Activated CD8-positive, alpha-beta memory T cell treated with anti-CD3 and anti-CD28 coated beads for 24 hours (primary cell): Measurements from ENCODE around the gene FAM222A.

ENCODE experiments used
- DNase-seq: peaks from one replicate; pipeline ENCODE4 v3.0.0-alpha.2; 2020

Gene FAM222A

DNA sequence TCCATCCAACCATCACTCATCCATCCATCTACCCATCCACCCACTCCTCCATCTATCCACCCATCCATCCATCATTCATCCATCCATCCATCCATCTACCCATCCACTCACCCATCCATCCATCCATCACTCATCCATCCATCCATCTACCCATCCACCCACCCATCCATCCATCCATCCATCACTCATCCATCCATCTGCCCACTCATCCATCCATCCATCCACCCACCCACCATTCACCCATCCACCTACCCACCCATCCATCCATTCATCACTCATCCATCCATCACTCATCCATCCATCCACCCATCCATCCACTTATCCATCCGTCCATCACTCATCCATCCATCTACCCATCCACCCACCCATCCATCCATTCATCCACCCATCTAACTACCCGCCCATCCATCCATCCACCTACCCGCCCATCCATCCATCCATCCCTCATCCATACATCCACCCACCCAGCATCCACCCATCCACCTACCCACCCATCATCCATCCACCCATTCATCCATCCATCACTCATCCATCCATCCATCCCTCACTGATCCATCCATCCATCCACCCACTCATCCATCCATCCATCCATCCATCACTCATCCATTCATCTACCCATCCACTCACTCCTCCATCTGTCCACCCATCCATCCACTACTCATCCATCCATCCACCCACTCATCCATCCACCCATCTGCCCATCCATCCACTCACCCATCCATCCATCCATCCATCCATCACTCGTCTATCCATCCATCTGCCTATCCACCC is 95.4 kb downstream of the FAM222A start:
- no peak for DNase-seq

DNA sequence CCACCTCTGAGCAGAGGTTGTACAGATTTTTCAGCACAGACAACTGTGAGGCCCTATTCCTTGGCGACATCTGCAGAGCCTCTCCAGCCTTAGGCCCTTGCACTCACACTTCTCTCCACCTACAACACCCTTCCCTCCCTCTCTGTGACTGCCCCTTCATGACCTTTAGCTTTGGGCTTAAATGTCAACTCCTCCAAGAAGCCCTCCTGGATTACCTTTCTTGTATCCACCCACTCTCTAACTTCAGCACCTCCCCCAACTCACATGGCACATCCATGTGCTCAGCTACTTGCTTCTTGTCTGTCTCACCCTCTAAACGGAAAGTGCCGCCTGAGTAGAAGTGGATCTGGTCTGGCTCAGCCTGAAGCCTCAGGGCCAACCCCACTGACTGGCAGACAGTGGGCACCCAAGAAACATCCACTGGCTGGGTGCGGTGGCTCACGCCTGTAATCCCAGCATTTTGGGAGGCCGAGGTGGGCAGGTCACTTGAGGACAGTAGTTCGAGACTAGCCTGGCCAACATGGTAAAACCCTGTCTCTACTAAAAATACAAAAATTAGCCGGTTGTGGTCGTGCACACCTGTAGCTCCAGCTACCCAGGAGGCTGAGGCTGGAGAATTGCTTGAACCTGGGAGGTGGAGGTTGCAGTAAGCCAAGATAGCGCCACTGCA is 97.5 kb downstream of the FAM222A start:
- no peak for DNase-seq

DNA sequence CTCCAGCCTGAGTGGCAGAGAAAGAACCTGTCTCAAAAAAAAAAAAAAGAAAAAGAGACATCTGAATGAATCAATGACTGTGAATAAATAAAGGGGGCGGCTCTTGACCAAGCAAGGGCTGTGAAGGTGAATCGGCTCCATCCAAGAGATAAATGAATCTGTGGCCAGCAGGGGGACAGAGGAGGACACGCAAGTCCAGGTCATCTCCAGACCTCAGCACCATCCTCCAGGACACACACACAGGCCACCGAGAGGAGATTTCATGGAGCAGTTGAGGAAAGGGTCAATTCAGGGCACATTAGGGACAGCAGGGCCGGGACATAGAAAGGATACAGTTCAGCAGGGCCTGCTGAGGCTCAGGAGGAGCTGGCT is 98.0 kb downstream of the FAM222A start:
- DNase-seq = no peak

DNA sequence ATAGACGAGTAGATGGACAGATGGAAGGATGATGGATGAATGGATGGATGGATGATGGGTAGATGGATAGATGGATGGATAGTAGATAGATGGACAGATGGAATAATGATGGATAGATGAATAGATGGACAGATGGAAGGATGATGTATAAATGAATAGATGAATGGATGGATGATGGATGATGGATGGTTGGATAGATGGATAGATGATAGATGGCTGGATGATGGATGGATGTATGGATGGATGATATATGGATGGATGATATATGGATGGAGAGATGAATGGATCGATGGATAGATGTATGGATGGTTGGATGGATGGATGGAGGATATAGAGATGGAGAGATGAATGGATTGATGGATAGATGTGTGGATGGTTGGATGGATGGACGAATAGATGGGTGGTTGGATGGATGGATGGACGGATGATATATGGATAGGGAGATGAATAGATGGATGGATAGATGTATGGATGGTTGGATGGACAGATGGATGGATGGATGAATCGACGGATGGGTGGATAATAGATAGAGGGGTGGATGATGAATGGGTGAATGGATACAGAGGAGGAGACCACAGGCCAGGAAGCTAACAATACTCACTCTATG is 100.3 kb downstream of the FAM222A start:
- no peak for DNase-seq

DNA sequence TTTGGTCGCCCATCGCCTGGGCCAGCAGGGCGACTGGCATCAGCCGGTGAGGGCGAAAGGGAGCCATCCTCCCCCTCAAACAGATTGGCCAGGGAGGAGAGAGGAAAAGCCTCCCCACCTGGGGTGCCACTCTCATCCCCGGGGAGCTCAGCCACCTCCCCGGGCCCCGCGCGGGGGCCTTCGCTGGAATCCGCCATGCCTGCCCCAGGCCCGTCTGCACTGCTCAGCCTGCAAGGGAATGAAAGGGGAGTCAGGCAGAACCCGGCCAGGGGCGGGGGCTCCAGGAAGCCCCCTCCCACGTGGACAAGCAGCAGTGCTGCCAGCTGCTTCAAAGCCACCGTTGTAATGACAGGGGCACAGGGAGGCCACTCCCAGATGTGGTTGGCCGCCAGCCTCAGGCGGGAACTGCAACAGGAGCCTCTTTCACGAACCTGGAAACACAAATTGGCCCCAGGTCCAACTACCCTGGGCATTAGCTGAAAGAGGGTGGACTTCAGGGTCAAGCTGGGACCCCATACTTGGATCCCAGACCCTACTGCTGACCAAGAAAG is 101.0 kb downstream of the FAM222A start:
- no peak for DNase-seq

DNA sequence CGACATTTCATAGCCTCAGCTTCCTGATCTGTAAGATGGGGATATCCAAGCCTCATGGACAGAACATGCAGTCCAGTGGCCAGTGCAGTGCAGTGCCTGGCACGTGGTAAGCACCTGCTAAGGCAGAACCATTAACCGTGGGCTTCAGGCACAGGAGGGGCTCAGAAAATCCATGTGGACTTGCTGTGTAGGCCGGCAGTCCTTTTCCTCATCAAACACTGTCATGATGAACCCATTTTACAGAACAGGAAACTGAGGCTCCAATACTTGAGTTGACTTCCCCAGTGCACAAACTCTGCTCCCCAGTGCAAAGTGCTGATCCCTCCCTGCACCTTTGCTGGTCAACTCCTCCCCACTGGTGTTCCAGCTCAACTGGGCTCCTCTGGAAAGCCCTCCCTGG is 101.6 kb downstream of the FAM222A start:
- DNase-seq = no peak

DNA sequence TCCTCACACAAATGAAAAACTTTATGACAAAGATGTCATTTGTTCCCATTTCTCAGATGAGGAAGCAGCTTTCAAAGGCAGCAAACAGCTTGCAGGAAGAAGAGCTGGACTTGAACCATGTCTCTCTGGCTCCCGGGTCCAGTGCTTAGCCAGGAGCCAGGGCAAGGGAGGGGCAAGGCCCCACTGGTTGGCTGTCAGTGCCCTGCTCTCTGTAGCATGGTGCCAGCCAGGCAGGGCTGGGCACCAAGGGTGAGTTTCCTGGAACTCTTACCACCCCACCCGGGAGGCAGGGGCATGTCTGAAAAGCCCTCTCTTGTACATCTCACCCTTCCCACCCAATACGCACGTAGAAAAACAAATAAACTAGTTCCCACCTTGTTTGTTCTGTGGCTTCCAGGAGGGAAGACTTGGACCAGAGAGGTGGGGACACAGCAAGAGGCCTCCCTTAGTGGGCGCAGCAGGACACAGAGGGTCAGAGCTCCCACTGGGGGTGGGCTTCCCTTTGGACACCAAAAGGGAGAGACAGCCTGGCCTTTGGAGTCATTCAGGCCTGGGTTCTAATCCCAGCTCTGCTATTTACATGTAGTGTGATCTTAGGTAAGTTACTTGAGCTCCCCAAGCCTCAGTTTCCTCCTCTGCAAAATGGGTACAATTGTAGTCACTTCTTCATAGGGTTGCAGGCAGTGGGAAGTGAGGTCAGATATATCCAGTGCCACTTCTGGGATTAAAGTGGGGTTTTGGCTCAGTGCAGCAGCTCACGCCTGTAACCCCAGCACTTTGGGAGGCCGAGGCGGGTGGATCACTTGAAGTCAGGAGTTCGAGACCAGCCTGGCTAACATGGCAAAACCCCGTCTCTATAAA is 102.4 kb downstream of the FAM222A start:
- DNase-seq = no peak

DNA sequence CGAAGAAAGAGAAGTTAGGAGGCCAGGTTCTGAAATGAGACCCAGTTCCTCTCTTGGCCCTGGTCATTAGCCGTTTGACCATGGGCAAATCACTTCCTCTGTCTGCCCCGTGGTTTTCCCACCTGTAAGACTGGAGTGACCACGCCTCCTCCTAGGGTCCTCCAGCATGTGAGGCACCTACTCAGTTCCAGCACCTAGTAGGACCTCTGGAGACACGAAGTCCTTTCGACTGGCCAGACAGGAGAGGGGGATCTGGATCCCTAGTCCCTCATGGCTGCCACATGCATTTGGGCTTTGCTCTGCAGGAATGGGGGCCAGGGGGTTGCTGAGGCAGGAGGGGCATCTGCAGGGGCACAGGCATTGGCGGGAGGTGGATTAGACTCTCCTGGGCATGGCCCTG is 103.2 kb downstream of the FAM222A start:
- no peak for DNase-seq

DNA sequence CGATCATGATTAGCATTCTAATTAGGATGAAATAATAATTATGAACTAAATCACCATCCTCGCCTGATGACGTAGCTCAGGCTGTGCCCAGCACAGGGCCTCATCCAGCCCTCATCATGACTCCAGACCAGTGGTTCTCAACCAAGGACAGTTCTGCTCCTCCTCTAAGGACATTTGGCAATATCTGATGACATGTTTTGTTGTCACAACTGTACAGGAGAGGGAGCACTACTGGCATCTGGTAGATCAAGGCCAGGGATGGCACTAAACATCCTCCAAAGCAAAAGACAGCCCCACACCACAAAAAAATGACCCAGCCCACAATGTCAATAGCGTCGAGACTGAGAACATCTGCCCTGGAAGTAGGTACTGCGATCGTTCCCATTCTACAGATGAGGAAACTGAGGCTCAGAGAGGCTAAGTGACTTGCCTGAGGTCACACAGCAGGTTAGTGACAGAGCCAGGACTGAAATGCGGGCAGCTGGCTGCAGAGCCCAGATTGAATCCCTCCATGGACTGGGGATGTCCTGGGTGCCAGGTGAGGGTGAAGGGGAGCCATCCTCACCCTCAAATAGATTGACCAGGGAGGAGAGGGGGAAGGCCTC is 104.1 kb downstream of the FAM222A start:
- no peak for DNase-seq

DNA sequence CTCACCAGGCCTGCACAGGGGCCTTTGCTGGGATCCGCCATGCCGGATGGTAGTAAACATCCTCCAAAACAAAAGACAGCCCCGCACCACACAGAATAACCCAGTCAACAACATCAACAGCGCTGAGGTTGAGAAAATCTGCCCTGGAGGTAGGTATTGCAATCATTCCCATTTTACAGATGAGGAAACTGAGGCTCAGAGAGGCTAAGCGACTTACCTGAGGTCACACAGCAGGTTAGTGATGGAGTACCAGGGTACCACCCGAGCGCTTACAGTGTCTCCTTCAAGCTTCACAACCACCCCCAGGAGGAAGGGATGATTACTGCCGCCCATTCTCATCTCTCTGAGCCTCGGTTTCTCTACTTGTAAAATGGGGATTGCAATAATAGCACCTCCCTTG is 104.6 kb downstream of the FAM222A start:
- DNase-seq = no peak

DNA sequence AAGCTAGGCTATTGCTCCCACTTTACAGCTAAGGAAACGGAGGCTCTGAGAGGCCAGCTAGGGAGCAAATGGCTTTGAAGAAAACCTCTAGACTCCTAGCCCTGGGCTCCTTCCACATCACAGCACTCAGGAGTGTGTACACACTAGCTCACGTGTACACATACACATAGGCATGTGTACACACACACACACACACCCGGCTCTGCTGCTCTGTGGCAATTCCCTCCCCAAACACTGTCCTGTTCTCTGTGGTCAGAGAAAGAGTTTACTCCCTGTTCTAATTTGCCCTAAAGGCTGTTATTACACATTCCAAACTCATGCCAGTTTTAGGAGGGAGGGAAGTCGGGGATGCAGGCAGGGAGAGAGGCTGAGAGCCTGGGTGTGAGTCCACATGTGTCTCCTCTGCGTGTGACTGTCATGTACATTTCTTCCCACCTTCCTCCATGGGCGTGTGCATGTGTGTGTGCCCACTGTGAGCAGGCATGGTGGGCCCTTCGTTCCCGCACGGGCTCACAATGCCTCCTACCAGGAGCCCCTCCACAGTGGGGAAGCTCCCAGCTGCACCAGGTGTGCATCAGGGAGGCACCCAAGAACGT is 105.4 kb downstream of the FAM222A start:
- no peak for DNase-seq
